GM21723 (cell line): ENCODE measurements around the gene PSMD11.
A peak's percentile ranks its signal among the peaks of the same experiment; 100 is the strongest.

Experiments
- ATAC-seq: cut with Tn5 transposase; IDR thresholded peaks from one replicate; pipeline ENCODE4 v1.9.1; 2021; ENCODE audit warnings: mild to moderate bottlenecking, moderate library complexity; ENCODE audit not compliant: unreplicated experiment

PSMD11 gene

DNA sequence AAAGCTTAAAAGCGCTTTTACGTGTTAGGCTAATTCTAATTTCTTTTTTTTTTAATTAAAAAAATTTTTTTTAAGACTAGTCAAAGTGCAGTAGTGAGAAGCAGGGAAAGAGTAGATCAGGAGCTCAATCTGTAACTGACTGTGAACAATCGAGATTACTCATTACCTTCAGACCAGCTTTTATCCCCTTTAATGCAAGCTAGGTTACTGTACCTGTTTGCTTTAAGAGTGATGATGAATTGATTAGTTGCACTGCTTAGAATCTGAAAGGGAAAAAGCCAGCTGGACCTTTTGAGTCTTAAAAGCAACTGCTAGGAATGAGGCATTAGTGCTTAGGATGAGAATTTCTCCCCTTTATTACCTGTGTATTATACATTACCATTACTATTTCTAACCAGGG lies 19.0 kb downstream of the PSMD11 start:
- no peak for ATAC-seq

DNA sequence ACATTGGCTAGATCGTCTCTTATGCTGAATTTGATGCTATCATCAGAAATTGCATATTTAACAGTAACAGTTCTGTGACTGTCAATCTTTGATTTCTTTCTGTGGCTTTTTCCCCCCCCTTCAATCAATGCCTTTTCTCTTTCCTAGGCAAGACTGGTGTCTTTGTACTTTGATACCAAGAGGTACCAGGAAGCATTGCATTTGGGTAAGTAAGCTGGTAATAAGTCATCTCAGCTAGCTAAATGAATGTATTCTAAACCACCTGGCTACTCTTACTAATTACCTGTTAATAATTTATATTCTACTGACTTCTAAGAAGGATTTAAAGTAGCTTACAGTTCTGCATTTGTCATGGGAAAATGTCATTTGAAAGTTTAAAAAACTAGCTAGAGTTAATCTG lies 20.1 kb downstream of the PSMD11 start:
- ATAC-seq, result no peak

DNA sequence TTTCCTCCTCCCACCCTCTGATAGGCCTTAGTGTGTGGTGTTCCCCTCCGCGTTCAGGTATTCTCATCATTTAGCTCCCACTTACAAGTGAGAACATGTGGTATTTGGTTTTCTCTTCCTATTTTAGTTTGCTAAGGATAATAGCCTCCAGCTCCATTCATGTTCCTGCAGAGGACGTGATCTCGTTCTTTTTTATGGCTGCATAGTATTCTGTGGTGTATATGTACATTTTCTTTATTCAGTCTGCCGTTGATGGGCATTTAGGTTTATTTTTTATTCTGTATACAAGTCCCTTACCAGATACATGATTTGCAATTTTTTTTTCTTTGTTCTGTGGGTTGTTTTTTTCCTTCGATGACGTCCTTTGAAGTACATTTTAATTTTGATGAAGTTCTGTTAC lies 23.6 kb downstream of the PSMD11 start:
- ATAC-seq, result no peak

DNA sequence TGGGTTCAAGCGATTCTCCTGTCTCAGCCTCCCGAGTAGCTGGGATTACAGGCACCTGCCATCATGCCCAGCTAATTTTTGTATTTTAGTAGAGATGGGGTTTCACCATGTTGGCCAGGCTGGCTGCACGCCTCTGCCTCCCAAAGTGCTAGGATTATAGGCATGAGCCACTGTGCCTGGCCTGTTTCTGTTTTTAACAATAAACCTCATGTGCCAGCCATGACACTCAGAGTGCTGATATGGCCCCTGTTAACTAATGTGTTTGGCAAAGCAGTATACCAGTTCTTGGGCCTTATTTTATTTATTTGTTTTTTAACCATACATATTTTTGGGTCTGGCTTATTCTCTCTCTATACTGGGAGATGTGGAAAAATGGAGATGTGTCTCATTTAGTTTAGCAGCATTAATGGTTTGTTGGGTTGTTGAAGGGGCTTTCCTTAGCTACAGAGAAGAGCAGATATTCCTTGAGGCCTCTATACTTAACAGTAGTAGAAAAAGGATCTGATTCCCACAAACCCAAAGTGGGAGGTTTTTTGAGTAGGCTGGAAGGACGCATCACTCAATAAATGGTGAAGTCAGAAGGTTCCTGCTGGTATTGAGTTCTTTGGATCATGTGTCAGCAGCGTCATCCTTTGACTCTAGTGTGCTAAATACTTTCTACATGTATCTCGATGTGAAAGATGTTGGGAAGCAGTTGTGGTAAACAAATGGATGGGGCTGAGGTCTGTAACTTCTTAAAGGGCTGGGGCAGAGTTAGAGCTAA lies 26.3 kb downstream of the PSMD11 start:
- ATAC-seq, result no peak

DNA sequence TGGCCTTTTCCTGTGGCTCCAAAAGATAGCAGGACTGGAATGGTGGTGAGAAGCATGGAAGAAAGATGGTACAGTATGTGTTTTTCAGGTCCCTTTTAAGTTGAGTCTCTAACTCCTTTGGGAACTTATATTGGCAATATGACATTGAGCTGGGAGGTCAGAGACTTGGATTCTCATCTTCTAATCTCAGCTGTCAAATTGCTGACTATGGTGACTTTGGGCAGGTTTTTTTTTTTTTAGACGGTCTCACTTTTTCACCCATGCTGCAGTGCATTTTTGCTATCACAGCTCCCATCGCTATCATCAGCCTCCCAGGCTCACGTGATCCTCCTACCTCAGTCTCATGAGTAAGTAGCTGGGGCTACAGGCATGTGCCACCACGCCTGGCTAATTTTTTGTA lies 27.3 kb downstream of the PSMD11 start:
- no peak for ATAC-seq

DNA sequence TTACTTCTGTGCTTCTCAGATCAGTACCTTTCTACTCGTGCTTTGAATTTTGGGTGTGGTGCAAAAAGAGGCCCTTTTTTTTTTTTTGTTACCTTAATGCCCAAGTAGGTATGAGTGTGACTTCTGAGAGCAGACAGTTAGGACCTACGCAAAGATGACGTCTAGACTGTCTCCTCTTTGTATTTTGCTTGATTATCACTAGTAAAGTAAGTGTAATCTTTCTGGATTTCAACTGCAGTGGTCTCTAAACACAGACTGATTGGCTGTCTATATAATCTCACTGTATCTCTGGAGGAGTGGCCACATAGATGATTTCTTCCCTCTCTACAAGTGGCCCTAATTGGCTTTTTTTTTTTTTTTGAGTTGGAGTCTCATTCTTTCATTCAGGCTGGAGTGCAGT lies 30.9 kb downstream of the PSMD11 start:
- no peak for ATAC-seq

DNA sequence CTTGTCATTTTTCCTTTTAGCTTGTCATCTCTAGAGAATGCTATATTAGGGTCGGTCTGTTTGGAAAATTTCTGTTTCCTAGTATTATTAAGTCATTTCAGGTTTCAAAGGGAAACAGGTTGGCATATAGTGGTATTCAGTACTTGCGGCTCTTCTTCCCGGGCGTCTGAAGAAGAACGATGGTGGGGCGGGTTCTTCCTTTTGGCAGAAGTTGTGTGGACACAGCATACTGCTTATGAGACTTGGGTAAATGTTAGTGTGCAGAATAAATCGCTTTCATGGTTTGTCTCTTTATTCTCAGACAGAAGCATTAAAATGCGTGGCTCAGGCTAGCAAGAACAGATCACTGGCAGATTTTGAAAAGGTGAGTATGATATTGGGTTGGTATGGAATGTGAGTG lies 32.9 kb downstream of the PSMD11 start:
- ATAC-seq, result no peak

DNA sequence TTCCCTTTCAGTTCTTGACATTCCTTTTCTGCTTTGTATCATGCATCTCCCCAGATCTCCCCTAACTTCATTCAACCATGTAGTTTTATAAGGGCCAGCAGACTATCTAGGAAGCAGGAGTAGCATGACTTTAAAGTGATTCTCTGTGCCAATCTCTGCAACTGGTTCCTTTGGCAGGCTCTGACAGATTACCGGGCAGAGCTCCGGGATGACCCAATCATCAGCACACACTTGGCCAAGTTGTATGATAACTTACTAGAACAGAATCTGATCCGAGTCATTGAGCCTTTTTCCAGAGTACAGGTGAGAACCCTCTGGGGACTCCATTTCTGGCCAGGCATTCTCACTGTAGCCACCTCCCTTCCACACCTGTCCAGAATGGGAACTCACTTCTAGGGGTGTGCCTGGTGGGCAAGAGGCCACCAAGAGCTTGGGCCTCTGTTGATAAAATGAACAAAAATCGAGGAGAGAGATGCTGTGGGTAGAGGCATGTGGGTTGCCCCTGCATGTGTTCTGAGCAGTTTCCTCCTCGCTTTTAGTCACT lies 34.8 kb downstream of the PSMD11 start:
- no peak for ATAC-seq

DNA sequence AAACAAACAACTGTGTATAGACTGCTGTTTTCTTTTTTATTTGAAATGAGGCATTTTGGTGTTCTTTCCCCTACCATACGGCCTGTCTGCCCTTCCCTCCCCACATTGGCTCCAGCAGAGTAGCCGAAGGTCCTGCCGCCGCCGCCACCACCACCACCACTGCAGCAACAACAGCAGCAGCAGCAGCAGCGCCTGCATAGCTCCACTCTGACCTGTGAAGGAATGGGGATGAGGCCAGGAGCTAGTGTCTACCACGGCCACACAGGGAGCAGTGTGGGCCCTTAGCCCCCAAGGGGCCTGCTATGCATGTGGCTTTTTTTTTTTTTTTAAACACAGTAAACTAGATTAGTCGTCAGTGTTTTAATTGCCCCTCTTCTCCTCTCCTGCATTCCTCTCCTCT lies 36.9 kb downstream of the PSMD11 start:
- no peak for ATAC-seq

DNA sequence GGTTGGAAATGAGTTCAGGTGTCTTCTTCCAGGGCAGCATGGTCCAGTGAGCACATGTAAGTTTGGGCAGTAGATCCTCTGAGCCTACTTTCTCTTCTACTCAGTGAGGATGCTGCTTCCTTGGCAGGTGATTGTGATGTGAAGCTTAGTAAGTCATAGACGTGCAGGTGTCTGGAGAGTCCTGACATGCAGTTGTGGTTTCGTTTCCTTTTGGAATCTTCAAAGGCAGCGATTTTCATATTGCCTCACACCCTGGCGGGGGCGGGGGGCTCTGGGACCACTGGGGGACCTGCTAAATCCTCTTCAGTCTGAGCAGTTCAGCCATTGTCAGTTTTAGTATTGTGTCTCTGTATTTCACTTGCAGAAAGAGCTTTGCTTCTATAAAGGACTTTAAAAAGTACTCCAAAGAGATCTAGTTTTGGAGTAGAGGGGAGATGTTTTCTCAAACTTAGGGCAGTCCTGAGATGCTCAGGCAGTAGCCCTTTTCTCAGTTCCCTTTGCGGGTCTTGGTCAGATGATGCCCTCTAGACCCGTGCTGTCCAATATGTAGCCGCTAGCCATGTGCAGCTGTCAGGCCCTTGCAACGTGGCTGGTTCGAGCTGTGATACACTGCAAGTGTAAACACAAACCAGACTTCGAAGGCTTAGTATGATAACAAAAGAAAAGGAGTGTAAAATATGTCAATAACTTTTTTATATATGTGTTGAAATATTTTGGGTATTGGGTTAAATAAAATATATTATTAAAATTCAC lies 38.4 kb downstream of the PSMD11 start:
- ATAC-seq, result no peak

DNA sequence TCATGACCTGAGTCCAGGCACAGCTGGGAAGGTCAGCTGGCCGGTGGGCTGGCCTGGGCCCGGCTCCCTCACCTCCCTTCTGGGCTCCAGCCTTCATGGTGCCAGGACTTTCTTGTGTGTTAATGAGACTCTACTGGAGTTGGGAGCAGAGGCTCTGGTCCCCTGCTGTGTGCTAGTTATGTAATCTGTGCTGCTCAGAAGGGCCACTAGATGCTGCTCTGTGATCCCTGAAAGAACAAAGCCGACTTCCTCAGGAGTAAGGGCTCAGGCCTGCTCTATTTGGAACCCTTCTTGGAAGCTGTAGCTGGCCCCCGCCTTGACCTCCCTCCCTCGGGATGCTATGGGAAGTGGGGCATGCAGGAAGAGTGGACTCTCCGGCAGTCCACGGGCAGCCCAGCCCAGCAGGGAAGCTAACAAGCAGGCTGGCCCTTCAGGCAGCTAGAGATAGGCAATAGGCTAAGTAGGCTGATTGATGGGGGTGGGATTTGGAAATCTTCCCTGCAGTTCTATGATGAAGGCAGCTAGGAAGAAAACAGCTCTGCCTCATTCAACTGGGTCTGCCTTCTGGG lies 39.2 kb downstream of the PSMD11 start:
- peak; percentile 40 for ATAC-seq

DNA sequence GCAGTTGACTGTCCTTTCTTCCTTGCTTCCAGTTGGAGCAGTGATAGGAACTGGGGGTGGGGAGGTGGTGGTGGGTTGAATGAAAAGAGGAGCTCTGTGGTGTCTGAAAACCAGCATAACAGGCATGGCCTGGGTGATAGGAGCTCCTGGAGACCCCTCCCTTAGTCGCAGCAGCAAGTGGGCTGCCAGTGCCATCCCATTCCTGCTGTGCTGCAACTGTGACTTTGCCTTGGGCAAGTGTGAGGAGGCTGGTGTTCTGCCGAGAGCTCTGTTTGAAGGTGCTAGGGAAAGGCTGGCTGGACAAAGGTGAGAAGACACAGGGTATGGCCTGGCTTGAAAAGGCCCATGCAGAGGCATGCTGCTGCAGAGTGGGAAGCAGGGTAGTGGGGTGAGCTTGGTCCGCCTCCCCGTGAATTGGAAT lies 39.7 kb downstream of the PSMD11 start:
- no peak for ATAC-seq

DNA sequence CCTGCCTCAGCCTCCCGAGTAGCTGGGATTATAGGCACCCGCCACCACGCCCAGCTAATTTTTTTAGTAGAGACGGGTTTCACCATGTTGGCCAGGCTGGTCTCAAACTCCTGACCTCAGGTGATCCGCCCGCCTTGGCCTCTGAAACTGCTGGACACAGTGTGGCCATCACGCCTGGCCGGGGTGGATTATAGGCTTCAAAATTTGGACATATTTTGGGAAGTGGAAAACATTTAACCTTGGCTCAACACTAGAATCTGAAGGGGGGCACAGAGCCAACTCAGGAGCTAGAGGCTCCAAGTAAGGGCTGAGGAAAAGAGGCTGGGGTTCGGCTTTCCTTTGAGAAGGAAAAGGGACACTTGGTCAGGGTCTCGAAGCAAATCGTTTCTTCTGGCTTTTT lies 40.3 kb downstream of the PSMD11 start:
- no peak for ATAC-seq

DNA sequence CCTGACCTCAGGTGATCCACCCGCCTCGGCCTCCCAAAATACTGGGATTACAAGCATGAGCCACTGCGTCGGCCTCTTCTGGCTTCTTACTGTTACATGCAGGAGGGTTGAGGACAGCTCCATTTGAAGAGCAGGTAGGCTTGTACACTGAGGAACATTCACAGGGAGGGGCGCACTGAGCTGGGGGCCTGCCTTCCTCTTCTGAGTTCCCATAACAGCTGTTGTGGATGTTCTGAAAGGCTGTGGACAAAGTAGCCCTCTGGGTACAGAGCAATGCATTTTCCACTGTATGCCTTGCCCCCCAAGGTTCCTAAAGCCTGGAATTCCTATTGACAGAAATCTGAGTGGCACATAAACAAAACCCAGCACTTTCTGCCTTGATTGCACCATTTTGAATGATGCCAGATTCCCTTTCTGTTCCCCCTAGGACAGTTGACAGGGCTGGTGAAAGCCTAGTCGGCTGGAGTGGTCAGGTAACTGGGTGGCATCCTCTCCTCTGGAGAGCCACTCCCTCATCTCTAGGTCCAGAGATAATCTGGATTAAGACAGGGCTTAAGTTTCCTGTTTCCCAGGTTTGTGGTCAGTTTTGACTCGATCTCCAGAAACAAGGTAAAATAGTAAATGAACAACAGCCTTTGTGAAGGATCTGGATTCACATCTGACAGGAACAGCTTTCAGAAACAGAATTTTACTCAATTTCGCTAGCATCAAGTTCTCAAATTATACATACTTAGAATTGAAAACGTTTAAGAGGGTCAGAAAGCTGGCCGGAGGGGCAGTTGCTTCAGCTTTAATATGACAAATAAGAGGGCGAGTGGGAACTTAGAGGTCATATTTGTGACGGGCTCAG lies 41.2 kb downstream of the PSMD11 start:
- ATAC-seq, result no peak

DNA sequence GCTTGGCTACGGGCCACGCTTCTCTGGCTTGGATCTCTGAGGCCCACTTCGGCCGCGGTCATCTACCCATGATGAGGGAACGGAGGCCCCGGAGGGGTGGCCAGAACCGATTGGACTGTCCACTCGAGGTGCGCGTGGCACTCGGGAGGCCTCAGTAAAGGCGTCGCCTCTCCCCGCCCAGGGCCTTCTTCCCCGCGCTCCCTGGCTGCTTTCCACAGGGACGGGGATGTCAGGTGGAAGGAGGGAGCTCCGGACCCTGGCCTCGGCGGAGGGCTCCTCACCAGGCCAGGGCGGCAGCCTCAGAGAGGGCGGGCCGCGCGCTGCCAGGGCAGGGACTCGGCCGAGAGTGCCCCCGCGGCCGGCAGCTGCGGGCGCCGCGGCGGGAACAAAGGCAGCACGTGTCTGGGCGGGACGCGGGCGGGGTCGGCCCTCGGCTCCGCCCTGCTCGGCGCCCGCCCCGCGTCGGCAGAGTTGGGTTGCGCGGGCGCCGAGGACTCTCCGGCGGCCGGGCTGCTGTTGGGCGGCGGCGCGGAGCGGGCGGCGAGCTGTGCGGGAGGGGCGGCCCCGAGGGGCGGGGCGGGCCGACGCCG lies 41.9 kb downstream of the PSMD11 start:
- peak; percentile 48 for ATAC-seq

DNA sequence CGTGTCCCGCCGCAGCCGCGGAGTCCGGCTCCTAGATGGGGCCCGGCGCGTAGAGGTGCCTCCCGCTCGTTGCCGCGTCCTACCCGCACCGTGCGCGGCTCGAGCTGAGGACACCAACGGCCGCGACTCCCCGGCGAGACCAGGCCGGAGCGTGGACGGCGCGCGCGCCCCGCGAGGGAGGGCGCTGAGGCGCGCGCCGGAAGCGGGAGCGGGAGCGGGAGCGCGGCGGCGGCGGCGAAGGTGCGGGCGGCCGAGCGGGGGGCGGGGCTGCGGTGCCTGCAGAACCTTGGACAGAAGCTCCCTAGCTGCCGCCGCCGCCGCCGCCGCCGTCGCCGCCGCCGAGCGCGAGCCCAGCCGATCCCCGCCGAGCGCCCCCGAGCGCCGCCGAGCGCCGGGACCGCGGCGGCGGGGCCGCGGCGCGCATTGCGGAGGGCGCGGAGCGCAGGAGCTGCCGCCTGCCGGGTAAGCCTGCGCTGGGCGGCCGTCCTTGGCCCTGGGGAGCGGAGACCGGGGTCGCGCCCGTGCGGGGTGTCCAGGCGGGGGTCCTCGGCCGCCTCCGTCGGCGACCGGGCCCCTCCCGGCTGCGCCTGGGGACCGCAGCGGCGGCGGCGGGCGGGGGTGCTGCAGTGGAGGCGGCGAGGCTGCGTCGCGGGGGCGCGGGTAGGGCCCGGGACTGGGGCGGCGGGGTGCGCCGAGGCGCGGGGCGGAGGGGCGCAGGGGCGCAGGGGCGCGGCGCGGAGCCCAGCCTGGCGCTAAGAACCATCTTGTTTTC lies 42.6 kb downstream of the PSMD11 start, which contains the start of gene CDK5R1:
Gene CDK5R1, plus strand, starts transcription at position 293 of the 772 bp plus-strand sequence. CDS start 628 bp downstream, outside the sequence.
- ATAC-seq, result peak; percentile 50

DNA sequence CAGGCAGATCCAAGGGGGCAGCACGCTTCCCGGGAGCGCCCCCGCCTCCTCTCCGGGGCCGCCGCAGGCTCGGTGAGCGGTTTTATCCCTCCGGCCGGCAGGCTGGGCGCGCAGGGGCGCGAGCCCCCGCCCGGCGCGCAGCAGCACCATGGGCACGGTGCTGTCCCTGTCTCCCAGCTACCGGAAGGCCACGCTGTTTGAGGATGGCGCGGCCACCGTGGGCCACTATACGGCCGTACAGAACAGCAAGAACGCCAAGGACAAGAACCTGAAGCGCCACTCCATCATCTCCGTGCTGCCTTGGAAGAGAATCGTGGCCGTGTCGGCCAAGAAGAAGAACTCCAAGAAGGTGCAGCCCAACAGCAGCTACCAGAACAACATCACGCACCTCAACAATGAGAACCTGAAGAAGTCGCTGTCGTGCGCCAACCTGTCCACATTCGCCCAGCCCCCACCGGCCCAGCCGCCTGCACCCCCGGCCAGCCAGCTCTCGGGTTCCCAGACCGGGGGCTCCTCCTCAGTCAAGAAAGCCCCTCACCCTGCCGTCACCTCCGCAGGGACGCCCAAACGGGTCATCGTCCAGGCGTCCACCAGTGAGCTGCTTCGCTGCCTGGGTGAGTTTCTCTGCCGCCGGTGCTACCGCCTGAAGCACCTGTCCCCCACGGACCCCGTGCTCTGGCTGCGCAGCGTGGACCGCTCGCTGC lies 43.3 kb downstream of the PSMD11 start:
- peak; percentile 33 for ATAC-seq

DNA sequence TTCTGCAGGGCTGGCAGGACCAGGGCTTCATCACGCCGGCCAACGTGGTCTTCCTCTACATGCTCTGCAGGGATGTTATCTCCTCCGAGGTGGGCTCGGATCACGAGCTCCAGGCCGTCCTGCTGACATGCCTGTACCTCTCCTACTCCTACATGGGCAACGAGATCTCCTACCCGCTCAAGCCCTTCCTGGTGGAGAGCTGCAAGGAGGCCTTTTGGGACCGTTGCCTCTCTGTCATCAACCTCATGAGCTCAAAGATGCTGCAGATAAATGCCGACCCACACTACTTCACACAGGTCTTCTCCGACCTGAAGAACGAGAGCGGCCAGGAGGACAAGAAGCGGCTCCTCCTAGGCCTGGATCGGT lies 43.9 kb downstream of the PSMD11 start:
- ATAC-seq, result no peak

DNA sequence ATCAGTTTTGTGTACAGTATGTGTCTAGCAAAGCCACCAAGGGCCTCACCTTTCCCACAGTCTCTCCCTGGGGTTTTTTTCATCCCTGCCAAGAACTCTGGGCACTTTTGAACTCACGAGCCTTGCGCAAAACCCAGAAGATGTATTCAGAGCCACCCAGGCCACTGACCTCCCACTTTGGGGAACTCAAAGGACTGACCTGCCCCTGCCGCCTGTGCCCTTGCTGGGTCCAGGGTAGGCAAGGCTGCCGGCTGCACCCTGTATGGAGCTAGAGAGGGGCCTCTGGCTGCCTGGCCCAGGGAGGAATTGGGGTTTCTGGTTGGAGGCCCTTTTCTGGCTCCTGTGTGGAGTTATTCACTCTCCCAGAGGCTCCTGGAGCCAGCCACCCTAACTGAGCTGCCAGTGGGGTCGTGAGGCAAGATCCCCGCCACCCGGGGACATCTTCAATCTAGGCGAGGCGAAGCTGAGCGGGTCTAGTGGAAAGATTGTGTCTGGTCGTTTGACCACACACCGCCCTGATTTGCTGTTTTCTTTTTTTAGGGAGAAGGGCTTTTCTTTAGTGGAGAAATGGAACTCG lies 44.4 kb downstream of the PSMD11 start:
- ATAC-seq, result no peak
